Tongue (tissue), 1 donor: ENCODE measurements around the gene ZNF718. TPM values are rescaled to one million over a fixed set of nuclear protein-coding genes. Genes with fewer than 3 reads are reported as not detected.

Source experiments
- total RNA-seq: library from RNA; depleted of rRNA; stranded (reverse); fragments of >200 nt; gene quantifications from one replicate; pipeline ENCODE4 v1.2.3, GENCODE V29; 2014

Gene ZNF718
- total RNA-seq, 1 donor from 2014 or later: 18.5 TPM

Other genes starting within 250 kb of the ZNF718 start
- gene ZNF595, start 71.2 kb upstream of the ZNF718 start, total RNA-seq: 25.1 TPM
- 4.3 TPM for gene ZNF732, start 181.0 kb downstream of the ZNF718 start, total RNA-seq
- 36.8 TPM for gene ZNF141, start 213.3 kb downstream of the ZNF718 start, total RNA-seq